Frontal cortex (tissue), 4 donors: ENCODE results near the gene DHX35. TPM values are rescaled to one million over a fixed set of nuclear protein-coding genes. Genes with fewer than 3 reads are reported as not detected.

ENCODE experiments used
- DNase-seq, 2 donors: peaks; one replicate each; pipeline ENCODE4 v3.0.0; 2012; ENCODE audit warnings: low spot score in 2 of 2
- FAIRE-seq: peaks from 2 replicates; lab custom pipeline; 2012; peaks lifted over from hg19 to GRCh38; lab: Jason Lieb, UNC
- total RNA-seq: library from RNA; depleted of rRNA; stranded (reverse); fragments of >200 nt; gene quantifications from one replicate; pipeline ENCODE4 v1.2.3, GENCODE V29; 2014
- donor health status: control.
- donor health status: control.
- donor health status: control.

Gene DHX35
- total RNA-seq, 1 donor from 2014 or later, result 15.5 TPM

GRCh38 chr20:39048000-39048696, 86.0 kb downstream of the DHX35 start:
- peak; percentile 61 to 81 for DNase-seq
- no peak for FAIRE-seq

GRCh38 chr20:39049148-39049547, 87.0 kb downstream of the DHX35 start:
- DNase-seq (no peak), FAIRE-seq (no peak)

- DNase-seq (peak; percentile 65 to 76), FAIRE-seq (no peak)
These were observed 87.8 kb downstream of the DHX35 start for GRCh38 chr20:39049684-39050554.

GRCh38 chr20:39050555-39050902, 88.4 kb downstream of the DHX35 start:
- FAIRE-seq (no peak), DNase-seq (no peak)

GRCh38 chr20:39052676-39053075, 90.5 kb downstream of the DHX35 start:
- FAIRE-seq (no peak), DNase-seq (no peak)

- FAIRE-seq (no peak), DNase-seq (no peak)
These were observed 95.0 kb downstream of the DHX35 start for GRCh38 chr20:39057143-39057542.

- DNase-seq, result no peak
- FAIRE-seq, result no peak
These were observed 95.8 kb downstream of the DHX35 start for GRCh38 chr20:39057911-39058310.

GRCh38 chr20:39059036-39059435, 96.9 kb downstream of the DHX35 start:
- no peak for FAIRE-seq
- no peak for DNase-seq

- DNase-seq (no peak), FAIRE-seq (no peak)
These were observed 104.5 kb downstream of the DHX35 start for GRCh38 chr20:39066471-39067242.

- FAIRE-seq, result no peak
- no peak for DNase-seq
These were observed 105.5 kb downstream of the DHX35 start for GRCh38 chr20:39067526-39068216.

GRCh38 chr20:39069976-39070375, 107.8 kb downstream of the DHX35 start:
- DNase-seq (no peak), FAIRE-seq (no peak)

GRCh38 chr20:39070484-39071231, 108.5 kb downstream of the DHX35 start:
- FAIRE-seq, result no peak
- no peak for DNase-seq

GRCh38 chr20:39072132-39072531, 110.0 kb downstream of the DHX35 start:
- DNase-seq, result no peak
- FAIRE-seq, result no peak

- DNase-seq (no peak), FAIRE-seq (no peak)
These were observed 110.5 kb downstream of the DHX35 start for GRCh38 chr20:39072653-39073052.

GRCh38 chr20:39075731-39076130, 113.6 kb downstream of the DHX35 start:
- FAIRE-seq, result no peak
- DNase-seq, result no peak

- no peak for FAIRE-seq
These were observed 114.8 kb downstream of the DHX35 start for GRCh38 chr20:39076958-39077357.

GRCh38 chr20:39080326-39080725, 118.2 kb downstream of the DHX35 start:
- FAIRE-seq, result no peak
- no peak for DNase-seq

More at GRCh38 chr20:39076958-39077357, 114.8 kb downstream of the DHX35 start:
- DNase-seq, result no peak

GRCh38 chr20:39081255-39081654, 119.1 kb downstream of the DHX35 start:
- DNase-seq (peak; percentile 63 to 83), FAIRE-seq (peak; percentile 3)
